Ramos (cell line): ENCODE measurements around the gene ANKRD18A.
"Not testable (repeated sequence)": the region's sequence is repeated elsewhere in the genome, so short reads cannot be mapped to it uniquely, and the experiment has no call there.

ENCODE experiments used
- in situ Hi-C: fragments of 300-500 bp; cut with MboI; formaldehyde crosslinking; loops from one replicate; pipeline ENCODE4 v1.14.3; 2022; ENCODE audit warnings: low sequenced_read_pairs; ENCODE audit not compliant: unreplicated experiment

Gene ANKRD18A

GRCh38 chr9:38553019-38553418 lies 67.4 kb downstream of the ANKRD18A start:
- in situ Hi-C loops = not testable (repeated sequence)

DNA sequence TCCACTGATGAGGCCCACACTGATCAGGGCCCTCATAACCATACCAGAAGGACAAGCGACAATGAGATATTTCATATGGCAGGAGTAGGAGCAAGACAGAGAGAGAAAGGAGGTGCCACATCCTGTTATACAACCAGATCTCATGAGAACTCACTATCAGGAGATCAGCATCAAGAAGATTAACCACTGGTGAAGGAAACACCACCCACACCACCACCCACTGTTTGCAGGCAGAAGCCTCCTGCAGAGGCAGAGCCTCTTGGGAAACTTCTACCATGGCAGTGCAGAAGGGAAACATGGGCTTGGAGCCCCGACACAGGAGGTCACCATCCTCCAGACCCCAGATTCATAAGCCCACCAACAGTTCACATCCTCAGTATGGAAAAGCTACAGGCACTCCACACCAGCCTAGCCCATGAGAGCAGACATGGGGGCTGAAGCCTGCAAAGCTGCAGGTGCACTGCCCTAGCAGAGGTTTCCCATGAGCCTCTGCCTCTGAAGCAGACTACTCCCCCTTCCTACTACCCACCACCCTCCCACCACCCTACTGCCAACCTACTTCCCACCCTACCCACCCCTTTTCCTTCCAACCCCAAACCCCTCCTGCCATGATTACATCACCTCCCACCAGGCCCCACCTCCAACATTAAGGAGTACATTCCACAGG lies 73.8 kb downstream of the ANKRD18A start:
- in situ Hi-C loops = not testable (repeated sequence)

- in situ Hi-C loops = not testable (repeated sequence)
Observed at GRCh38 chr9:38540535-38540934, 79.9 kb downstream of the ANKRD18A start.

- in situ Hi-C loops = no loop called here
Observed at GRCh38 chr9:38529317-38529716, 91.1 kb downstream of the ANKRD18A start.

- in situ Hi-C loops = no loop called here
Observed at GRCh38 chr9:38527503-38527902, 92.9 kb downstream of the ANKRD18A start.

- in situ Hi-C loops = no loop called here
Observed at GRCh38 chr9:38526591-38526990, 93.8 kb downstream of the ANKRD18A start.

GRCh38 chr9:38523121-38523520 lies 97.3 kb downstream of the ANKRD18A start:
- in situ Hi-C loops = no loop called here

GRCh38 chr9:38521762-38522161 lies 98.6 kb downstream of the ANKRD18A start:
- in situ Hi-C loops = no loop called here
